ENCODE results near the gene SORT1. TPM values are rescaled to one million over a fixed set of nuclear protein-coding genes. Genes with fewer than 3 reads are reported as not detected.

SORT1 gene
- total RNA-seq, 2 experiments from 2014 or later: 21.8 to 45.5 TPM

GRCh38 chr1:109280862-109281261 lies 116.9 kb downstream of the SORT1 start:
- BruUV-seq (replicated peaks): no TSS peak
- Histone ChIP-seq H4K20me1 (ENCODE audit: insufficient read depth, low read length) (no peaks in the 10 kb centered on the region), H2AFZ (ENCODE audit: low read length) (no peak overlapping the region), H3K9me3 (ENCODE audit: low read length) (no peaks in the 10 kb centered on the region), H3K27ac (ENCODE audit: low read depth, low read length, poor library complexity, severe bottlenecking) (no peak overlapping the region), H3K4me2 (ENCODE audit: low read length) (0 out of 2 replicates have a peak overlapping the region, but pooled peaks have one; percentile 92), H3K4me3 (ENCODE audit: low read depth, low read length, poor library complexity, severe bottlenecking) (no peak overlapping the region), H3K9me2 (ENCODE audit: insufficient read depth, low read length) (no peaks in the 10 kb centered on the region), H3K36me3 (ENCODE audit: insufficient read depth, low read length) (peaks cover 34% of the 10 kb centered on the region), H3K4me1 (ENCODE audit: insufficient read depth, low read length, poor library complexity, severe bottlenecking) (peaks cover 21% of the 10 kb centered on the region), H3K79me2 (ENCODE audit: insufficient read depth, low read depth, low read length) (peaks cover 7% of the 10 kb centered on the region; the same call in 1 of the 2 replicates)
- CTCF ChIA-PET (ENCODE audit: unreplicated experiment): no interaction called here
- no peak for DNase-seq (ENCODE audit: low spot score)
- TF ChIP-seq EZH2phosphoT487 (IDR thresholded peaks at IDR 0.05; ENCODE audit: borderline replicate concordance, low read depth, low read length) (no peak), CTCF (conservative IDR thresholded peaks at IDR 0.05; ENCODE audit: low read length) (no peak)
- POLR2A ChIA-PET: interaction anchor here (5.5 kb wide), 1 partner anchor 117 kb away, joined by 55 read pairs; the partner anchor contains the start of gene SORT1
- intact Hi-C loops (cut with micrococcal nuclease; ENCODE audit: unreplicated experiment): loop anchor here (5.0 kb wide), 1 partner anchor 201 kb away; the partner anchor contains the start of gene ATXN7L2

GRCh38 chr1:109279615-109280278 lies 118.0 kb downstream of the SORT1 start:
- intact Hi-C loops (cut with micrococcal nuclease; ENCODE audit: unreplicated experiment): loop anchor here (5.0 kb wide), 1 partner anchor 203 kb away; the partner anchor contains the start of gene ATXN7L2
- no peaks in the 10 kb centered on the region for H4K20me1 ChIP-seq (ENCODE audit: insufficient read depth, low read length)
- H3K4me2 ChIP-seq (ENCODE audit: low read length): no peak overlapping the region
- H3K27ac ChIP-seq (ENCODE audit: low read depth, low read length, poor library complexity, severe bottlenecking): no peak overlapping the region
- peaks cover 7% of the 10 kb centered on the region; the same call in 1 of the 2 replicates for H3K79me2 ChIP-seq (ENCODE audit: insufficient read depth, low read depth, low read length)
- POLR2A ChIA-PET: interaction anchor here (0.5 to 5.5 kb wide), 7 partner anchors 8 to 157 kb away, joined by 3 to 55 read pairs (median 4); partner anchors contain the start of gene SORT1
- peaks cover 21% of the 10 kb centered on the region for H3K4me1 ChIP-seq (ENCODE audit: insufficient read depth, low read length, poor library complexity, severe bottlenecking)
- no peaks in the 10 kb centered on the region for H3K9me2 ChIP-seq (ENCODE audit: insufficient read depth, low read length)
- peaks cover 34% of the 10 kb centered on the region for H3K36me3 ChIP-seq (ENCODE audit: insufficient read depth, low read length)
- no peak overlapping the region for H2AFZ ChIP-seq (ENCODE audit: low read length)
- TF ChIP-seq CTCF (conservative IDR thresholded peaks at IDR 0.05; ENCODE audit: low read length) (no peak), EZH2phosphoT487 (IDR thresholded peaks at IDR 0.05; ENCODE audit: borderline replicate concordance, low read depth, low read length) (no peak)
- H3K9me3 ChIP-seq (ENCODE audit: low read length): no peaks in the 10 kb centered on the region
- DNase-seq (ENCODE audit: low spot score): no peak
- no peak overlapping the region for H3K4me3 ChIP-seq (ENCODE audit: low read depth, low read length, poor library complexity, severe bottlenecking)
- BruUV-seq (replicated peaks): TSS peak; percentile 60
- CTCF ChIA-PET (ENCODE audit: unreplicated experiment): interaction anchor here (0.6 to 0.8 kb wide), 2 partner anchors 66 to 111 kb away, joined by 3 to 4 read pairs; partner anchors contain the start of gene SARS1
